K562 (cell line): ENCODE measurements around the gene BLOC1S4. TPM values are rescaled to one million over a fixed set of nuclear protein-coding genes. Genes with fewer than 3 reads are reported as not detected.

ENCODE experiments used
- E4F1 ChIP-seq: fragments of 250-450 bp; sonication (Bioruptor Pico); IDR thresholded peaks from 2 replicates; pipeline ENCODE4 v1.5.0; 2021; ENCODE audit warnings: mild to moderate bottlenecking, borderline replicate concordance
- ELK3 ChIP-seq: fragments of 450-650 bp; formaldehyde crosslinking; IDR thresholded peaks from 2 replicates; pipeline ENCODE4 v1.4.0; 2020; ENCODE audit warnings: mild to moderate bottlenecking
- ESRRA ChIP-seq: fragments of 450-650 bp; IDR thresholded peaks from 2 replicates; pipeline ENCODE4 v1.6.1; 2014; ENCODE audit warnings: low read depth, mild to moderate bottlenecking, moderate library complexity, borderline replicate concordance
- FOXA3 ChIP-seq, 2 experiments: fragments of 450-650 bp in 1 of 2; sonication (generic) in 1 of 2; formaldehyde crosslinking; IDR thresholded peaks in 1 of 2; conservative IDR thresholded peaks in 1 of 2; 2 replicates each; pipeline versions ENCODE4 v1.4.0 to v1.8.0; 2020 to 2022; ENCODE audit warnings: mild to moderate bottlenecking in 2 of 2, missing genetic modification reagents in 1 of 2
- GTF2A2 ChIP-seq: IDR thresholded peaks from 2 replicates; pipeline ENCODE4 v1.6.1; 2016; ENCODE audit warnings: mild to moderate bottlenecking, missing genetic modification characterization, missing compliant biosample characterization
- KDM2B ChIP-seq: fragments of 250-450 bp; sonication (Bioruptor Pico); IDR thresholded peaks from 2 replicates; pipeline ENCODE4 v1.8.0; 2021; ENCODE audit warnings: mild to moderate bottlenecking, moderate library complexity
- PBX2 ChIP-seq, 2 experiments: IDR thresholded peaks in 1 of 2; conservative IDR thresholded peaks in 1 of 2; 2 replicates each; pipeline ENCODE4 v1.6.1; 2016; ENCODE audit warnings: low read depth in 2 of 2, mild to moderate bottlenecking in 1 of 2, missing compliant biosample characterization in 1 of 2, missing genetic modification characterization in 1 of 2, moderate library complexity in 1 of 2
- UBTF ChIP-seq, 2 experiments: IDR thresholded peaks; 2 replicates each; pipeline ENCODE4 v1.6.1; 2012; ENCODE audit warnings: improper control_type of control experiment in 2 of 2, low read depth in 2 of 2, low read length in 2 of 2, borderline replicate concordance in 1 of 2
- ZNF512 ChIP-seq: IDR thresholded peaks from 2 replicates; pipeline ENCODE4 v1.6.1; 2016; ENCODE audit warnings: missing genetic modification characterization, missing compliant biosample characterization
- ZNF561 ChIP-seq: fragments of 450-650 bp; formaldehyde crosslinking; conservative IDR thresholded peaks from 2 replicates; pipeline ENCODE4 v1.4.0; 2020; ENCODE audit warnings: mild to moderate bottlenecking, moderate library complexity
- polyA plus RNA-seq, 8 experiments: library from polyadenylated mRNA; depleted of rRNA in 4 of 8; stranded (reverse) in 5 of 8; unstranded in 3 of 8; fragments of >200 nt; fragmentation: Nextera tagmentation in 2 of 8; fragmentation: Illumina TruSeq in 1 of 8; extraction: Ambion mirVana in 2 of 8; extraction: Trizol in 1 of 8; gene quantifications; 2 replicates each; pipeline versions ENCODE4 v1.2.1 to v1.2.3, GENCODE V29; 2011 to 2014; ENCODE audit warnings: inconsistent platforms in 1 of 8, missing spikeins in 1 of 8
- total RNA-seq, 7 experiments: library from RNA; depleted of rRNA in 6 of 7; stranded (reverse); fragments of >200 nt in 6 of 7; fragmentation: Illumina TruSeq in 2 of 7; extraction: Trizol in 2 of 7; gene quantifications; 2 replicates each; pipeline versions ENCODE4 v1.2.1 to v1.2.3, GENCODE V29; 2011 to 2021; ENCODE audit warnings: low replicate concordance in 1 of 7

The BLOC1S4 gene
- total and polyA plus RNA-seq, 9 of the 15 experiments (the other 6 are each of a cell fraction or from before 2014, with no cell fraction given) = 3.1 to 31.6 (median 11.2) TPM

GRCh38 chr4:6673660-6674499 is 42.1 kb upstream of the BLOC1S4 start (continued):
- TF ChIP-seq PBX2 (CRISPR knock-in tag; IDR thresholded peaks at IDR 0.05; ENCODE audit: low read depth) (no peak), PBX2 (tag; conservative IDR thresholded peaks at IDR 0.05; ENCODE audit: low read depth) (no peak), ZNF561 (CRISPR knock-in tag) (0 out of 2 replicates have a peak, but pooled peaks have one; percentile 11), FOXA3 (CRISPR knock-in tag; conservative IDR thresholded peaks at IDR 0.05 in 1 of 2, IDR thresholded peaks at IDR 0.05 in 1 of 2) (peak in 1 of 2 experiments; percentile 14; a peak in 2 of 4 replicates), KDM2B (CRISPR knock-in tag) (peak; percentile 89; the same call in 1 of the 2 replicates), GTF2A2 (tag) (no peak), UBTF (IDR thresholded peaks at IDR 0.05; ENCODE audit: borderline replicate concordance in 1 of 2, low read depth in 2 of 2, low read length in 2 of 2) (0 out of 4 replicates have a peak, but pooled peaks of 1 of the 2 experiments have one; percentile 41), ELK3 (CRISPR knock-in tag) (0 out of 2 replicates have a peak, but pooled peaks have one; percentile 36), ESRRA (peak; percentile 80; the same call in 1 of the 2 replicates), ZNF512 (tag) (no peak), E4F1 (CRISPR knock-in tag) (peak; percentile 97)
